Measurements from ENCODE around the gene NDUFA3.

- no peak for TF ChIP-seq MAX (IDR thresholded peaks at IDR 0.05; ENCODE audit: insufficient read depth, insufficient read length)
- no peak for TF ChIP-seq CTCF (IDR thresholded peaks at IDR 0.05; ENCODE audit: extremely low read depth in 1 of 2, insufficient read depth in 1 of 2, low read depth in 1 of 2, low read length in 2 of 2)
- TF ChIP-seq POLR2A (IDR thresholded peaks at IDR 0.05; ENCODE audit: low read depth, low read length) = no peak
- TF ChIP-seq EZH2 (IDR thresholded peaks at IDR 0.05; ENCODE audit: borderline replicate concordance, low read depth, low read length, severe bottlenecking) = no peak
- TF ChIP-seq POLR2AphosphoS5 (IDR thresholded peaks at IDR 0.05; ENCODE audit: insufficient read depth, low read depth, low read length) = no peak
- no peak for TF ChIP-seq MYC (IDR thresholded peaks at IDR 0.05; ENCODE audit: low read depth, low read length)
- TF ChIP-seq GATA2 (IDR thresholded peaks at IDR 0.05; ENCODE audit: insufficient read depth, insufficient read length, low read depth, low read length) = no peak
Measured at GRCh38 chr19:54123682-54124081, 21.0 kb downstream of the NDUFA3 start.

Measured in endothelial cell of umbilical vein (primary cell).